ENCODE data around the gene TAS2R1. TPM values are rescaled to one million over a fixed set of nuclear protein-coding genes. Genes with fewer than 3 reads are reported as not detected.

The TAS2R1 gene
- total RNA-seq, 3 donors from 2014 or later (not counting 1 experiment from before 2014, with no cell fraction given), result not detected

- no peaks in the 10 kb centered on the region for H3K4me1 Mint-ChIP-seq
- TF ChIP-seq CTCF (IDR thresholded peaks at IDR 0.05), result no peak
- Histone ChIP-seq H3K4me1 (ENCODE audit: control insufficient read depth, insufficient read depth, low read length) (no peaks in the 10 kb centered on the region), H3K9me3 (ENCODE audit: control insufficient read depth, insufficient read depth, low read length) (no peaks in the 10 kb centered on the region), H3K4me3 (ENCODE audit: low read length) (no peak overlapping the region), H3K36me3 (ENCODE audit: control insufficient read depth, insufficient read depth, low read length) (no peaks in the 10 kb centered on the region), H3K27ac (ENCODE audit: low read length) (no peak overlapping the region), H3K27me3 (ENCODE audit: control insufficient read depth, insufficient read depth, low read length) (no peaks in the 10 kb centered on the region)
- DNase-seq, result no peak
- H3K27me3 Mint-ChIP-seq (ENCODE audit: low read depth in 2 of 2), result no peaks in the 10 kb centered on the region
- no peak overlapping the region for H3K27ac Mint-ChIP-seq
- peaks cover 4 to 11% of the 10 kb centered on the region in 2 donors for H3K9me3 Mint-ChIP-seq
- no peaks in the 10 kb centered on the region for H3K36me3 Mint-ChIP-seq
- intact Hi-C loops (cut with micrococcal nuclease), result no loop called here
- 53% methylated on average over 1 of the region's 1 CpG for WGBS (ENCODE audit: insufficient coverage)
- no peak for ATAC-seq
- H3K4me3 Mint-ChIP-seq, result no peak overlapping the region
Measured at GRCh38 chr5:9655641-9656040, 25.5 kb upstream of the TAS2R1 start.

DNA sequence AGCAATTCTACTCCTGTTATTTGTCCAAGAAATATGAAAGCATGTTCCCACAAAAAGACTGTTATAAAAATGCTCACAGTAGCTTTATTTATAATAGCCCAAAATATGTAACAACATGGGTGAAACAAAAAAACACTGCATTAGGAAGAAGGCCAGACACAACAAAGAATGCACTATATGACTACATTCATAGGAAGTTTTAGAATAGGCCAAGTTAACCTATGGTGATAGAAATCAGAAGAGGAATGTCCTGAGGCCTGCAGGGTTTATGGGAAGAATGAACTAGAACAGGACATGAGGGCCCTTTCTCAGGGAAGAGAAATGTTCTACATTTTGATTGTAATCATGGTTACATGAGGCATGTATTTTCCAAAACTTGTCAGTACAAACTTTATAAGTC lies 24.7 kb upstream of the TAS2R1 start:
- DNase-seq, result no peak
- Histone ChIP-seq H3K27ac (ENCODE audit: low read length) (no peak overlapping the region), H3K9me3 (ENCODE audit: control insufficient read depth, insufficient read depth, low read length) (no peaks in the 10 kb centered on the region), H3K36me3 (ENCODE audit: control insufficient read depth, insufficient read depth, low read length) (no peaks in the 10 kb centered on the region), H3K4me3 (ENCODE audit: low read length) (no peak overlapping the region), H3K27me3 (ENCODE audit: control insufficient read depth, insufficient read depth, low read length) (no peaks in the 10 kb centered on the region), H3K4me1 (ENCODE audit: control insufficient read depth, insufficient read depth, low read length) (no peaks in the 10 kb centered on the region)
- Mint-ChIP-seq H3K4me3 (no peak overlapping the region), H3K9me3 (peaks cover 5 to 11% of the 10 kb centered on the region in 2 donors), H3K4me1 (no peaks in the 10 kb centered on the region), H3K27ac (no peak overlapping the region), H3K27me3 (ENCODE audit: low read depth in 2 of 2) (no peaks in the 10 kb centered on the region), H3K36me3 (no peaks in the 10 kb centered on the region)
- intact Hi-C loops (cut with micrococcal nuclease), result no loop called here
- TF ChIP-seq CTCF (IDR thresholded peaks at IDR 0.05), result no peak
- no peak for ATAC-seq

DNA sequence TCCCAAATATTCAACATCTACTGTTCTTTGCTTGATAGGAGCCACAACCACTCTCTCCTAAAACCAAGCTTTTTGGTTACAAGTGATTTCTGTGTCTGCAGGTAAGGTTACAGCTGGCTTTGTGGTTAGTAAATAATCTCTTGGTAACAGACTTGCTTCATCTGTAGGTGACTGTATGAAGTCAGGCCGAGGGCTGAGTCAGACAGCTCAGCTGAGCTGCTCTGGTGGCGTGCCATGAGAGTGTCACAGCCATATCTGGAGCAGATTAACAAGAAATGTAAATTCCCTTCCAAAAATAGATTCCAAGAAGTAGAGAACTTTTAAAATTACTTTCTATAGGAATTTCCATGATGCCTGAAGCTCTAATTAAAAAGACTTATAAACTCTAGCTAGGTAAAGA lies 23.7 kb upstream of the TAS2R1 start:
- no peaks in the 10 kb centered on the region for H3K27me3 Mint-ChIP-seq (ENCODE audit: low read depth in 2 of 2)
- no peak overlapping the region for H3K27ac Mint-ChIP-seq
- no peaks in the 10 kb centered on the region for H3K9me3 ChIP-seq (ENCODE audit: control insufficient read depth, insufficient read depth, low read length)
- no peaks in the 10 kb centered on the region for H3K4me1 Mint-ChIP-seq
- H3K27me3 ChIP-seq (ENCODE audit: control insufficient read depth, insufficient read depth, low read length), result no peaks in the 10 kb centered on the region
- DNase-seq (no peak), ATAC-seq (no peak)
- H3K9me3 Mint-ChIP-seq, result peaks cover 5 to 11% of the 10 kb centered on the region in 2 donors
- no peaks in the 10 kb centered on the region for H3K36me3 Mint-ChIP-seq
- no peak overlapping the region for H3K27ac ChIP-seq (ENCODE audit: low read length)
- H3K4me3 ChIP-seq (ENCODE audit: low read length), result no peak overlapping the region
- WGBS (ENCODE audit: insufficient coverage), result 70% methylated on average over 2 of the region's 2 CpGs
- intact Hi-C loops (cut with micrococcal nuclease), result no loop called here
- no peak for TF ChIP-seq CTCF (IDR thresholded peaks at IDR 0.05)
- H3K4me3 Mint-ChIP-seq, result no peak overlapping the region
- no peaks in the 10 kb centered on the region for H3K36me3 ChIP-seq (ENCODE audit: control insufficient read depth, insufficient read depth, low read length)
- H3K4me1 ChIP-seq (ENCODE audit: control insufficient read depth, insufficient read depth, low read length), result no peaks in the 10 kb centered on the region

DNA sequence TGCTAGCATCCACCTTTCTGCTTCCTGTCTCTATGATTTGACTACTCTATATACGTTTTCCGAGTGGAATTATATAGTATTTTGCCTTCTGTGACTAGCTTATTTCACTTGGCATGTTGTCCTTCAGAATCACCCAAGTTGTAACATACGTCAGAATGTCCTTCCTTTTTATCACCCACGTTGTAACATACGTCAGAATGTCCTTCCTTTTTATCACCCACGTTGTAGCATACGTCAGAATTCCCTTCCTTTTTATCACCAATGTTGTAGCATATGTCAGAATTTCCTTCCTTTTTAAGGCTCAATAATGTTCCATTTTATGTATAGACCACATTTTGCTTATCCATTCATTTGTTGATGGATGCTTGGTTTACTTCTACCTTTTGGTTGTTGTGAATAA lies 22.9 kb upstream of the TAS2R1 start:
- no peaks in the 10 kb centered on the region for H3K36me3 Mint-ChIP-seq
- Histone ChIP-seq H3K27ac (ENCODE audit: low read length) (no peak overlapping the region), H3K4me1 (ENCODE audit: control insufficient read depth, insufficient read depth, low read length) (no peaks in the 10 kb centered on the region), H3K36me3 (ENCODE audit: control insufficient read depth, insufficient read depth, low read length) (no peaks in the 10 kb centered on the region), H3K27me3 (ENCODE audit: control insufficient read depth, insufficient read depth, low read length) (no peaks in the 10 kb centered on the region), H3K4me3 (ENCODE audit: low read length) (no peak overlapping the region), H3K9me3 (ENCODE audit: control insufficient read depth, insufficient read depth, low read length) (no peaks in the 10 kb centered on the region)
- H3K27ac Mint-ChIP-seq, result no peak overlapping the region
- WGBS (ENCODE audit: insufficient coverage), result 51% methylated on average over 7 of the region's 7 CpGs
- H3K4me3 Mint-ChIP-seq, result no peak overlapping the region
- intact Hi-C loops (cut with micrococcal nuclease), result no loop called here
- peaks cover 5 to 11% of the 10 kb centered on the region in 2 donors for H3K9me3 Mint-ChIP-seq
- no peaks in the 10 kb centered on the region for H3K27me3 Mint-ChIP-seq (ENCODE audit: low read depth in 2 of 2)
- ATAC-seq, result no peak
- H3K4me1 Mint-ChIP-seq, result no peaks in the 10 kb centered on the region
- DNase-seq, result no peak
- no peak for TF ChIP-seq CTCF (IDR thresholded peaks at IDR 0.05)

All from natural killer cell (primary cell).